Measurements from ENCODE around the gene INAFM1. TPM values are rescaled to one million over a fixed set of nuclear protein-coding genes. Genes with fewer than 3 reads are reported as not detected.

Gene INAFM1
- total RNA-seq, 2 experiments from 2014 or later: 5.0 to 7.6 TPM

DNA sequence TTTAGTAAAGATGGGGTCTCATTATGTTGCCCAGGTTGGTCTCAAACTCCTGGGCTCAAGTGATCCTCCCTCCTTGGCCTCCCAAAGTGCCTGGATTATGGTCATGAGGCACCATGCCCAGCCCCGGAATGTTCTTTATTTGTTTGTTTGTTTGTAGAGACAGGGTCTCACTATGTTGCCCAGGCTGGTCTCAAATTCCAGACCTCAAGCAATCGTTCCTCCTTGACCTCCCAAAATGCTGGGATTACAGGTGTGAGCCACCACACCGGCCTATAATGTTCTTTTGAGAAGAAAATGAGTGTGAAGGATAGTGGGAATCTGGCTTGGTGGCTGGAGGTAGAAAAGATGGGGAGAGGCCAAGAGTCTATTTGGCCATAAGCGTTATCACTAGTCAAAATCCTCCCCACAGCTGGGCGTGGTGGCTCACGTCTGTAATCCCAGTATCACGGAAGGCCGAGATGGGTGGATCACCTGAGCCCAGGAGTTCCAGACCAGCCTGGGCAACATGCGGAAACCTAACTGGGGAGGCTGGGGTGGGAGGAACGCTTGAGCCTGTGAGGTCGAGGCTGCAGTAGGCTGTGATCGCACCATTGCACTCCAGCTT, 38.5 kb upstream of the INAFM1 start:
- ChIA-PET CTCF (ENCODE audit: unreplicated experiment) (no interaction called here), POLR2A (no interaction called here)
- no TSS peak for BruUV-seq (replicated peaks)
- Histone ChIP-seq H3K9me3 (ENCODE audit: low read length) (no peaks in the 10 kb centered on the region), H3K4me3 (ENCODE audit: low read depth, low read length, poor library complexity, severe bottlenecking) (no peak overlapping the region), H2AFZ (ENCODE audit: low read length) (no peak overlapping the region), H3K4me2 (ENCODE audit: low read length) (0 out of 2 replicates have a peak overlapping the region, but pooled peaks have one; percentile 11), H3K79me2 (ENCODE audit: insufficient read depth, low read depth, low read length) (no peaks in the 10 kb centered on the region), H4K20me1 (ENCODE audit: insufficient read depth, low read length) (no peaks in the 10 kb centered on the region), H3K36me3 (ENCODE audit: insufficient read depth, low read length) (no peaks in the 10 kb centered on the region), H3K9me2 (ENCODE audit: insufficient read depth, low read length) (no peaks in the 10 kb centered on the region), H3K27ac (ENCODE audit: low read depth, low read length, poor library complexity, severe bottlenecking) (no peak overlapping the region), H3K4me1 (ENCODE audit: insufficient read depth, low read length, poor library complexity, severe bottlenecking) (peaks cover 53% of the 10 kb centered on the region)
- peak; percentile 30 for DNase-seq (ENCODE audit: low spot score)
- intact Hi-C loops (cut with micrococcal nuclease; ENCODE audit: unreplicated experiment): no loop called here
- TF ChIP-seq, protein P1, sequence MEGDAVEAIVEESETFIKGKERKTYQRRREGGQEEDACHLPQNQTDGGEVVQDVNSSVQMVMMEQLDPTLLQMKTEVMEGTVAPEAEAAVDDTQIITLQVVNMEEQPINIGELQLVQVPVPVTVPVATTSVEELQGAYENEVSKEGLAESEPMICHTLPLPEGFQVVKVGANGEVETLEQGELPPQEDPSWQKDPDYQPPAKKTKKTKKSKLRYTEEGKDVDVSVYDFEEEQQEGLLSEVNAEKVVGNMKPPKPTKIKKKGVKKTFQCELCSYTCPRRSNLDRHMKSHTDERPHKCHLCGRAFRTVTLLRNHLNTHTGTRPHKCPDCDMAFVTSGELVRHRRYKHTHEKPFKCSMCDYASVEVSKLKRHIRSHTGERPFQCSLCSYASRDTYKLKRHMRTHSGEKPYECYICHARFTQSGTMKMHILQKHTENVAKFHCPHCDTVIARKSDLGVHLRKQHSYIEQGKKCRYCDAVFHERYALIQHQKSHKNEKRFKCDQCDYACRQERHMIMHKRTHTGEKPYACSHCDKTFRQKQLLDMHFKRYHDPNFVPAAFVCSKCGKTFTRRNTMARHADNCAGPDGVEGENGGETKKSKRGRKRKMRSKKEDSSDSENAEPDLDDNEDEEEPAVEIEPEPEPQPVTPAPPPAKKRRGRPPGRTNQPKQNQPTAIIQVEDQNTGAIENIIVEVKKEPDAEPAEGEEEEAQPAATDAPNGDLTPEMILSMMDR (conservative IDR thresholded peaks at IDR 0.05; ENCODE audit: low read length): no peak
- no peak for TF ChIP-seq EZH2phosphoT487 (IDR thresholded peaks at IDR 0.05; ENCODE audit: borderline replicate concordance, low read depth, low read length)

DNA sequence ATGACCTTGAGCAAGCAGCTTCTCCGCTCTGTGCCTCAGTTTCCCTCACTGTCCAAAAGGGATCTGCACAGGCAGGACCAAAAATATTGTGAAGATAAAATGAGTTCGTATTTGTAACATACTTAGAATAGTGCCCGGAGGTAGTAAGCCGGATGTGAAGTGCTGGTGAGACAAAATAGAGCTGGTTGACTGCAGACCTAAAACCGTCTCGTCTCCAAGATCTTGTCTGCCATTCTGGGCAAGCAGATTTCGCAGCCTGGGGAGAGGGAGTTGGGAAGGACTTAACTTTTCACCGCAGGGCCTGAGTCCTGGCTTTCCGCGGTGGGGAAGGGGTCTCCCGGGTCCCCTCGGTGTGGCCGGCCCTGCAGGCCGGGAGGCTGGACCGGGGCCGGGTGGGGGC, 35.5 kb upstream of the INAFM1 start:
- H3K27ac ChIP-seq (ENCODE audit: low read depth, low read length, poor library complexity, severe bottlenecking): no peak overlapping the region
- peak overlapping the region; percentile 37; the same call in 1 of the 2 replicates for H3K4me2 ChIP-seq (ENCODE audit: low read length)
- POLR2A ChIA-PET: interaction anchor here (1.3 kb wide), 1 partner anchor 14 kb away, joined by 3 read pairs; no protein-coding TSS in a partner anchor

More for the DNA sequence above, 35.5 kb upstream of the INAFM1 start:
- H3K9me3 ChIP-seq (ENCODE audit: low read length): no peaks in the 10 kb centered on the region
- no peaks in the 10 kb centered on the region for H3K79me2 ChIP-seq (ENCODE audit: insufficient read depth, low read depth, low read length)
- H4K20me1 ChIP-seq (ENCODE audit: insufficient read depth, low read length): no peaks in the 10 kb centered on the region
- peaks cover 55% of the 10 kb centered on the region for H3K4me1 ChIP-seq (ENCODE audit: insufficient read depth, low read length, poor library complexity, severe bottlenecking)
- no TSS peak for BruUV-seq (replicated peaks)
- CTCF ChIA-PET (ENCODE audit: unreplicated experiment): no interaction called here
- intact Hi-C loops (cut with micrococcal nuclease; ENCODE audit: unreplicated experiment): no loop called here
- H2AFZ ChIP-seq (ENCODE audit: low read length): no peak overlapping the region
- no peaks in the 10 kb centered on the region for H3K9me2 ChIP-seq (ENCODE audit: insufficient read depth, low read length)
- TF ChIP-seq, protein P1 (conservative IDR thresholded peaks at IDR 0.05; ENCODE audit: low read length): no peak
- no peak for TF ChIP-seq EZH2phosphoT487 (IDR thresholded peaks at IDR 0.05; ENCODE audit: borderline replicate concordance, low read depth, low read length)
- no peaks in the 10 kb centered on the region for H3K36me3 ChIP-seq (ENCODE audit: insufficient read depth, low read length)
- H3K4me3 ChIP-seq (ENCODE audit: low read depth, low read length, poor library complexity, severe bottlenecking): no peak overlapping the region
- peak; percentile 36 for DNase-seq (ENCODE audit: low spot score)

Data from OCI-LY7 (cell line).